ENCODE results near the gene ETS2.
A peak's percentile ranks its signal among the peaks of the same experiment; 100 is the strongest.
"Not testable (repeated sequence)": the region's sequence is repeated elsewhere in the genome, so short reads cannot be mapped to it uniquely, and the experiment has no call there.

The ETS2 gene

GRCh38 chr21:38819051-38819718 is 13.5 kb downstream of the ETS2 start:
- DNase-seq = no peak

GRCh38 chr21:38819719-38820159 is 14.0 kb downstream of the ETS2 start:
- no peak for DNase-seq

GRCh38 chr21:38820471-38821239 is 14.9 kb downstream of the ETS2 start:
- no peak for DNase-seq

GRCh38 chr21:38821248-38821647 is 15.5 kb downstream of the ETS2 start:
- no peak for DNase-seq

- DNase-seq = no peak
These were observed 16.4 kb downstream of the ETS2 start for GRCh38 chr21:38821959-38822682.

- DNase-seq = no peak
These were observed 17.1 kb downstream of the ETS2 start for GRCh38 chr21:38822778-38823238.

- no peak for DNase-seq
These were observed 18.0 kb downstream of the ETS2 start for GRCh38 chr21:38823737-38824123.

GRCh38 chr21:38824124-38824822 is 18.5 kb downstream of the ETS2 start:
- DNase-seq = no peak

- DNase-seq = no peak
These were observed 19.5 kb downstream of the ETS2 start for GRCh38 chr21:38825269-38825668.

GRCh38 chr21:38825921-38826320 is 20.2 kb downstream of the ETS2 start:
- no peak for DNase-seq

- not testable (repeated sequence) for DNase-seq
These were observed 22.4 kb downstream of the ETS2 start for GRCh38 chr21:38828111-38828510.

- DNase-seq = no peak
These were observed 25.2 kb downstream of the ETS2 start for GRCh38 chr21:38830671-38831525.

GRCh38 chr21:38831526-38832467 is 26.1 kb downstream of the ETS2 start:
- peak in 1 of 2 experiments; percentile 36 for DNase-seq

- no peak for DNase-seq
These were observed 26.9 kb downstream of the ETS2 start for GRCh38 chr21:38832664-38833063.

GRCh38 chr21:38833117-38833516 is 27.4 kb downstream of the ETS2 start:
- no peak for DNase-seq

GRCh38 chr21:38834725-38835124 is 29.0 kb downstream of the ETS2 start:
- no peak for DNase-seq

GRCh38 chr21:38837806-38838461 is 32.2 kb downstream of the ETS2 start:
- DNase-seq = no peak

- DNase-seq = no peak
These were observed 33.0 kb downstream of the ETS2 start for GRCh38 chr21:38838598-38839327.
